Fibroblast of lung (primary cell): Measurements from ENCODE around the gene CDC14B. TPM values are rescaled to one million over a fixed set of nuclear protein-coding genes. Genes with fewer than 3 reads are reported as not detected.

Source experiments
- DNase-seq, 2 donors: peaks; one replicate each; pipeline versions ENCODE4 v3.0.0 to v3.0.0-alpha.2; 2010; ENCODE audit warnings: low read depth in 2 of 2
- H2AFZ ChIP-seq: 2 replicates; pipeline ENCODE4 v1.5.1; 2012; ENCODE audit warnings: low read length, control low read depth, inconsistent platforms
- H3K27ac ChIP-seq: 2 replicates; pipeline ENCODE4 v1.5.1; 2011; ENCODE audit warnings: low read length, control low read depth; ENCODE audit not compliant: insufficient read depth
- H3K27me3 ChIP-seq: 2 replicates; pipeline ENCODE4 v1.5.1; 2011; ENCODE audit warnings: mild to moderate bottlenecking, low read length; ENCODE audit not compliant: control insufficient read depth, insufficient read depth
- H3K36me3 ChIP-seq: 2 replicates; pipeline ENCODE4 v1.5.1; 2011; ENCODE audit warnings: low read length; ENCODE audit not compliant: control insufficient read depth, insufficient read depth
- H3K4me1 ChIP-seq: 2 replicates; pipeline ENCODE4 v1.5.1; 2011; ENCODE audit warnings: low read length; ENCODE audit not compliant: control insufficient read depth, insufficient read depth; ENCODE audit errors: extremely low read depth
- H3K4me2 ChIP-seq: 2 replicates; pipeline ENCODE4 v1.5.1; 2011; ENCODE audit warnings: low read length, control low read depth; ENCODE audit not compliant: insufficient read depth; ENCODE audit errors: extremely low read depth
- H3K4me3 ChIP-seq, 4 experiments: fragments of 200-600 bp in 1 of 4; sonication (generic) in 1 of 4; replicated peaks in 1 of 4; 2 replicates each; pipeline ENCODE4 v1.5.1; 2011 to 2016; ENCODE audit warnings: low read length in 4 of 4, low read depth in 3 of 4, mild to moderate bottlenecking in 3 of 4, control low read depth in 2 of 4, inconsistent platforms in 1 of 4, mixed read lengths in 1 of 4; ENCODE audit not compliant: insufficient read depth in 1 of 4; ENCODE audit errors: control extremely low read depth in 1 of 4
- H3K79me2 ChIP-seq: 2 replicates; pipeline ENCODE4 v1.5.1; 2012; ENCODE audit warnings: mild to moderate bottlenecking, low read length, inconsistent platforms; ENCODE audit not compliant: control insufficient read depth, insufficient read depth
- H3K9ac ChIP-seq: 2 replicates; pipeline ENCODE4 v1.5.1; 2011; ENCODE audit warnings: mild to moderate bottlenecking, low read length, control low read depth; ENCODE audit not compliant: insufficient read depth
- H3K9me3 ChIP-seq: 2 replicates; pipeline ENCODE4 v1.5.1; 2012; ENCODE audit warnings: low read depth, low read length; ENCODE audit not compliant: control insufficient read depth, insufficient read depth
- H4K20me1 ChIP-seq: 2 replicates; pipeline ENCODE4 v1.5.1; 2011; ENCODE audit warnings: low read length; ENCODE audit not compliant: control insufficient read depth, insufficient read depth; ENCODE audit errors: extremely low read depth
- EZH2 ChIP-seq: IDR thresholded peaks from 2 replicates; pipeline ENCODE4 v1.5.1; 2012; ENCODE audit warnings: low read length, control low read depth, mild to moderate bottlenecking; ENCODE audit errors: missing control alignments
- polyA plus RNA-seq, 2 donors: library from polyadenylated mRNA; depleted of rRNA in 1 of 2; stranded (reverse) in 1 of 2; unstranded in 1 of 2; fragments of >200 nt; gene quantifications; 2 replicates each; pipeline ENCODE4 v1.2.1, GENCODE V29; 2011 to 2012; ENCODE audit warnings: missing spikeins in 1 of 2
- total RNA-seq: library from RNA; depleted of rRNA; stranded (reverse); fragments of >200 nt; gene quantifications from 2 replicates; pipeline ENCODE4 v1.2.1, GENCODE V29; 2014
- TF ChIP-seq, protein P1 (sequence below), 2 donors: IDR thresholded peaks in 1 of 2; conservative IDR thresholded peaks in 1 of 2; 1 replicate in 1 of 2; 2 replicates in 1 of 2; pipeline ENCODE4 v1.5.1; 2011 to 2012; ENCODE audit warnings: low read length in 2 of 2, control low read depth in 1 of 2, inconsistent platforms in 1 of 2, low read depth in 1 of 2, mild to moderate bottlenecking in 1 of 2

The CDC14B gene
- total and polyA plus RNA-seq, 2 donors (not counting 1 experiment from before 2014, with no cell fraction given) = 38.0 to 68.5 TPM

DNA sequence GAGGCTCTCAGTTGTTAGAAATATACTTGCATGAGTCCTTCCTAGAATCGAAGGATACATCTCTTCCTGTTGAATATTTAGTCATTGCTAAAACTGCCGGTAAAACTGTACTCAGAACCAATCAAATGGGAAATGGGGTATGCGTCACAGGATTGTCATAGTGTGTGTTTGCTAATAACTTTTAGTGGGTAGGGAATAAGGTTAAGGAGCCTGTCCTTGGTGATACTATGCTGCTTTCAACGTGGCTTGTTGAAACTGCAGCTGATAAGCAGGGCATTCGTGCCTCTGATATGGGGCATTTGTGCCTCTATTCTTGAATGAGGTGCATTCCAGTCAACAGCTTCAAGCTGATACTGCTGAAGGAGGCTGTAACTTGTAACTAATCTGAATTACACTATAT, 143.1 kb downstream of the CDC14B start:
- no peak overlapping the region for H3K4me2 ChIP-seq
- H3K27ac ChIP-seq = no peak overlapping the region
- TF ChIP-seq, protein P1, sequence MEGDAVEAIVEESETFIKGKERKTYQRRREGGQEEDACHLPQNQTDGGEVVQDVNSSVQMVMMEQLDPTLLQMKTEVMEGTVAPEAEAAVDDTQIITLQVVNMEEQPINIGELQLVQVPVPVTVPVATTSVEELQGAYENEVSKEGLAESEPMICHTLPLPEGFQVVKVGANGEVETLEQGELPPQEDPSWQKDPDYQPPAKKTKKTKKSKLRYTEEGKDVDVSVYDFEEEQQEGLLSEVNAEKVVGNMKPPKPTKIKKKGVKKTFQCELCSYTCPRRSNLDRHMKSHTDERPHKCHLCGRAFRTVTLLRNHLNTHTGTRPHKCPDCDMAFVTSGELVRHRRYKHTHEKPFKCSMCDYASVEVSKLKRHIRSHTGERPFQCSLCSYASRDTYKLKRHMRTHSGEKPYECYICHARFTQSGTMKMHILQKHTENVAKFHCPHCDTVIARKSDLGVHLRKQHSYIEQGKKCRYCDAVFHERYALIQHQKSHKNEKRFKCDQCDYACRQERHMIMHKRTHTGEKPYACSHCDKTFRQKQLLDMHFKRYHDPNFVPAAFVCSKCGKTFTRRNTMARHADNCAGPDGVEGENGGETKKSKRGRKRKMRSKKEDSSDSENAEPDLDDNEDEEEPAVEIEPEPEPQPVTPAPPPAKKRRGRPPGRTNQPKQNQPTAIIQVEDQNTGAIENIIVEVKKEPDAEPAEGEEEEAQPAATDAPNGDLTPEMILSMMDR (conservative IDR thresholded peaks at IDR 0.05 in 1 of 2, IDR thresholded peaks at IDR 0.05 in 1 of 2; ENCODE audit: low read depth in 1 of 2, low read length in 2 of 2) = no peak
- no peak for TF ChIP-seq EZH2
- H3K4me1 ChIP-seq = peaks cover 6% of the 10 kb centered on the region
- no peak overlapping the region for H2AFZ ChIP-seq
- no peaks in the 10 kb centered on the region for H3K9me3 ChIP-seq
- H3K79me2 ChIP-seq = no peaks in the 10 kb centered on the region
- H3K9ac ChIP-seq = no peak overlapping the region
- no peaks in the 10 kb centered on the region for H4K20me1 ChIP-seq
- H3K4me3 ChIP-seq = no peak overlapping the region
- H3K36me3 ChIP-seq = peaks cover 4% of the 10 kb centered on the region
- peak in 1 of 2 donors; percentile 32 for DNase-seq
- no peaks in the 10 kb centered on the region for H3K27me3 ChIP-seq

DNA sequence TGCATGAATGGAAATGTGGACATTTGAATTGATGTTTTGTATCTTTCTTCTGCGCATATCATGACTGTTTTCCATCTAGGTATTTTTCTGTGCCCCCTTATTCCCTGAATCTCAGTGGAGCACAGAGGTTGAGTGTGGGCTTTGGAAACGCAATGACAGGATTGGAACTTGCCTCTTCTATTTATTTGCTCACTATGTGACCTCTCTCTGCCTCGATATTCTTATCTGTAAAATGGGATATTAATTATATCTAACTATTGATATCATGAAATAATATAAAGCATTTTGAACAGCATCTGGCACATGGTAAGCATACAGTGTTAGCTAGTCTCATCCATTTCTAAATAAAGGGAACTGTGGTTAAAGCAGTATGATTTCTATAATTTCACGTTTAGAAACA, 143.6 kb downstream of the CDC14B start:
- DNase-seq = no peak
- no peaks in the 10 kb centered on the region for H3K79me2 ChIP-seq
- no peaks in the 10 kb centered on the region for H3K27me3 ChIP-seq
- H2AFZ ChIP-seq = no peak overlapping the region
- no peaks in the 10 kb centered on the region for H3K9me3 ChIP-seq
- no peak overlapping the region for H3K4me3 ChIP-seq
- H3K27ac ChIP-seq = no peak overlapping the region
- H3K9ac ChIP-seq = no peak overlapping the region
- H4K20me1 ChIP-seq = no peaks in the 10 kb centered on the region
- TF ChIP-seq, protein P1 (conservative IDR thresholded peaks at IDR 0.05 in 1 of 2, IDR thresholded peaks at IDR 0.05 in 1 of 2; ENCODE audit: low read depth in 1 of 2, low read length in 2 of 2) = no peak
- no peak for TF ChIP-seq EZH2
- no peak overlapping the region for H3K4me2 ChIP-seq
- peaks cover 6% of the 10 kb centered on the region for H3K4me1 ChIP-seq
- peaks cover 4% of the 10 kb centered on the region for H3K36me3 ChIP-seq

DNA sequence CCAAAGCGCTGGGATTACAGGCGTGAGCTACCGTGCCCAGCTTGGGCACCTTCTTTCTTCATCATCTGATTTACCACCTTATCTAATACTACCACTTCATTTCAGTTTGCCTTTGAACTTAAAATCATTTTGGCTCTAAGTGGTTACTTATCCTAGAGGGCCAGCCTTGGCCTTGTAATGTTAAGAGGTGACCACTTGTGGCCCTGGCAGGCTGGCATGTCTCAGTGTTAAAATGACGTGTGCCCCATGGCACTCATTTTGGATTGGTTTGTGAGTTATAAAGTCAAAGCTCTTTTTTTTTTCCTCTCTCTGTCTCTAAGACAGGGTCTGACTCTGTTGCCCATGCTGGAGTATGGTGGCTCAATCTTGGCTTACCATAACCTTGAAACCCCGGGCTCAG, 151.9 kb downstream of the CDC14B start:
- Histone ChIP-seq H3K4me1 (no peaks in the 10 kb centered on the region), H3K9me3 (no peaks in the 10 kb centered on the region), H3K27me3 (no peaks in the 10 kb centered on the region)

More for the DNA sequence above, 151.9 kb downstream of the CDC14B start:
- H3K4me3 ChIP-seq = no peak overlapping the region
- DNase-seq = no peak
- peaks cover 4% of the 10 kb centered on the region for H3K36me3 ChIP-seq
- TF ChIP-seq EZH2 = no peak
- TF ChIP-seq, protein P1 (conservative IDR thresholded peaks at IDR 0.05 in 1 of 2, IDR thresholded peaks at IDR 0.05 in 1 of 2; ENCODE audit: low read depth in 1 of 2, low read length in 2 of 2) = no peak
- H3K4me2 ChIP-seq = no peak overlapping the region
- H3K9ac ChIP-seq = no peak overlapping the region
- no peak overlapping the region for H2AFZ ChIP-seq
- H3K79me2 ChIP-seq = no peaks in the 10 kb centered on the region
- H4K20me1 ChIP-seq = no peaks in the 10 kb centered on the region
- no peak overlapping the region for H3K27ac ChIP-seq
